Measurements from ENCODE around the gene GON4L.
"Not testable (repeated sequence)": the region's sequence is repeated elsewhere in the genome, so short reads cannot be mapped to it uniquely, and the experiment has no call there.

The GON4L gene

GRCh38 chr1:155873860-155874259, 16.8 kb upstream of the GON4L start:
- DNase-seq, result peak; percentile 22

- DNase-seq, result no peak
Observed at GRCh38 chr1:155872527-155872926, 15.5 kb upstream of the GON4L start.

- DNase-seq, result no peak
Observed at GRCh38 chr1:155871390-155871789, 14.4 kb upstream of the GON4L start.

DNA sequence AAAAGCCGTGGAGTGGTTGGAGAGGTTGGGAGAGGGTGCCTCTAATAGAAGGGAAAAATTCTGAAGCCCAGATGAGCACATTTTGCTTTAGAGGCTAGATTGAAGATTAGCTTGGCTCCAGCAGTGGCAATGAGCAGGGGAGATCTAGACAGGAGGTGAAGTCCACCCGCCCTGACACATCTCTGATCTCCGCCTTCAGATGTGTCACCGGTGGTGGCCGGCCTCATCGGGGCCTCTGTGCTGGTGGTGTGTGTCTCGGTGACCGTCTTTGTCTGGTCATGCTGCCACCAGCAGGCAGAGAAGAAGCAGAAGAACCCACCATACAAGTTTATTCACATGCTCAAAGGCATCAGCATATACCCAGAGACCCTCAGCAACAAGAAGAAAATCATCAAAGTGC, 10.8 kb upstream of the GON4L start:
- DNase-seq, result no peak

GRCh38 chr1:155864393-155864792, 7.4 kb upstream of the GON4L start:
- DNase-seq, result no peak

- DNase-seq, result no peak
Observed at GRCh38 chr1:155861896-155862295, 4.9 kb upstream of the GON4L start.

GRCh38 chr1:155860970-155861510, 4.0 kb upstream of the GON4L start:
- no peak for DNase-seq

DNA sequence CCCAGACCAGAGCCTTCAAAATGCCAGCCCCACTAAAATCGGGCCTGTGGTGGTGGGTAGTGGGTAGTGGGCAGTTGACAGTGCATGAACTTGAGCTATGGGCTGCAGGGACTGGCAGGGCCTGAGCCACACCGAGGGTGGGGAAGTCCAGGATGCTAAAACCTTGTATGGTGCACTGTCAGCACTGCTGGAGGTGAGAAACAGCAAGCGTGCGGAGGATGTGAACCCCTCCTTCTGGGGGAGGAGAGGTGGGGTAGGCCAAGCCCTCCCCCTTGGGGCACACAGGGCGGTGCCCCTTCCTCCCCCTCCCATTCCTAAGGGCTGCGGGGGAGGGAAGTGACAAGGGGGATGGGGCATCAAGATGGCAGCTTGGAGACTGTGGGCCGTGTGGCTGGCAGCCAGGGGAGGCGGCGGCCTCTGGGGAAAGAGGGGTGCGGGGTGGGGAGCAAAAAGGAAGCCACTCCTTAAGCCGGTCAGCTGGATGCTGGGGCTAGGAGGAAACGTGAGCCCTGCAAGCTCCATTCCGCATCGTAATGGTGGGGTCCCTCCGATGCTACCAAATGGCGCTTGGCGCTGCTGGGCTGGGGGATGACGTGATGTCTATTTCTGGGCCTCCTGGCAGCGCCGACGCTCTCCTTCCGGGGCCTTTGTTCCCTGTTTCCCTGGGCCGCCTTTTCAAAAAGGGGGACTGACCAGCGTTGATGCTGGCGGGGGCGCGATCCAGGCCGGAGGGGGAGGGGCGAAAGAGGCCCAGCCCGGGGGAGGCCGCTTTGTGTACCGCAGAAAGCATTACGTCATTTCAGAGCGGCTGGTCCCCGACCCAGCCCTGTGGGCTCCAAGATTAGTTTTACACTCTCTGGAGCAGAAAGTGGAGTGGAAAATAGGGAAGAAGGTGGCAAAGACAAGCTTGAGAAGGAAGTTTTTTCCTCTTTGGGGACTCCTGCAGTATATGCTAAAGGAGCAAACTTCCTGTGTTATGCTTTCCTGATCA, 3.2 kb upstream of the GON4L start:
- peak; percentile 45 for DNase-seq

GRCh38 chr1:155859234-155859829, 2.3 kb upstream of the GON4L start, which contains the start of gene SYT11:
SYT11 (plus strand) TSS chr1:155859567; CDS start chr1:155859762, 195 bp downstream.
- DNase-seq, result peak; percentile 78

DNA sequence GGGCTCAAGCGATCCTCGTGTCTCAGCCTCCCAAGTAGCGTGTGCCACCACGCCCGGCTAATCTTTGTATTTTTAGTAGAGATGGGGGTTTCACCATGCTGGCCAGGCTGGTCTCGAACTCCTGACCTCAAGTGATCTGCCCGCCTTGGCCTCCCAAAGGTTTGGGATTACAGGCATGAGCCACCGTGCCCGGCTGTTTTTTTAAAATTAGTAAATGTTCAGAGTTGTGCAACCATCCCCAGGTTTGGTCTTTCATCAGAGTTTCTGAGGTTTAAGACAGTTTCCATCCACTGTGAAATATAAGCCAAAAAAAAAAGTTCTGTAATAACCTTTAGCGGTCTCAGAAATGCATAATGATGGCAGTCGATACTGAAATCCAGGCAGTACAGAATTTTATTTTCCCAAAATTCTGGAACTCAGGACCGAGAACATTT, 1.8 kb upstream of the GON4L start:
- DNase-seq, result no peak

GRCh38 chr1:155856257-155856974, 598 bp downstream of the GON4L start:
- no peak for DNase-seq

GRCh38 chr1:155850345-155850744, 6.7 kb downstream of the GON4L start:
- no peak for DNase-seq

DNA sequence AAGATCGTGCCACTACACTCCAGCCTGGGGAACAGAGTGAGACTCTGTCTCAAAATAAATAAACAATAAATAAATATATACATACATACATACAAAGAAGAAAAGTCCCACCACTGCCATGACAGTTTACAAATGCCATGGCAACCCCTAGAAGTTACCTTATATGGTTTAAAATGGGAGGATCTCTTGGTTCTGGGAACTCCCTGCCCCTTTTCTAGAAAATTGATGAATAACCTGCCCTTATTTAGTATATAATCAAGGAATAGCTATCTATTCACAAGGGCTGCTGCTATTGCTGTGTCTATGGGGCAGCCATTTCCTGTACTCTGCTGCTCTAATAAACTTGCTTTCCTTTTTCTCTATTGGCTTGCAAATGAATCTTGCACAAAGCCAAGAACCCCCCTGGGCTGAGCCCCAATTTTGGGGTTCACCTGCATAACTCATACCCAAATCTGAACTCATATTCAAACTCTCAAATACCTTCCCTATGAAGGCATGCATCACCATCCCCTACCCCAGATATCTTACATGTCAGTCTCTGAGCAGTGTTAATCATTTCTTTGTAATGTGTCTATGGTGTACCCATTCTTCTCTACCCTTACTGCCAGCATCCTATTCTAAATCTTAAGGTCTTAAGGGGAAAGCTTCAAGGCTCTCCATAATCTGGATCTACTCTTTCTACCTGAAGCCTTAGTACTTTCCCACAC, 9.0 kb downstream of the GON4L start:
- DNase-seq, result no peak

- no peak for DNase-seq
Observed at GRCh38 chr1:155844860-155845421, 12.1 kb downstream of the GON4L start.

- no peak for DNase-seq
Observed at GRCh38 chr1:155840386-155840785, 16.6 kb downstream of the GON4L start.

DNA sequence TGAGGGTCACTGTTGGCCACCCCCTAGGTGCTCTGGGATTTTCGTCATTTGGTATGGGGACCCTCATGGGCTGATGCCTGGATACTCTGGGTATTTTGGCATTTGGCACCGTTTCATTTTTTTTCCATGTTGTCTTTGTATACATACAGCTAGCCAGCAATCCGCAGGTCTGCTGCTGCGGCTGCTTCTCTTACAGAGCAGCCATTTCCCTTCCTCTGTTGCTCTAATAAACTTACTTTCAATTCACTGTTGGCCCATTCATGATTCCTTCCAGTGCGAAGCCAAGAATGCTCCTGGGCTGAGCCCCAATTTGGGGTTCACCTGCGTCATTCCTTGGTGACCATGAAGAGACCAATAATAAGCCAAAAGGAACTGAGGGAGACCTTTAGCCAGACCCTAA, 21.5 kb downstream of the GON4L start:
- no peak for DNase-seq

- not testable (repeated sequence) for DNase-seq
Observed at GRCh38 chr1:155834927-155835399, 22.1 kb downstream of the GON4L start.

GRCh38 chr1:155834296-155834926, 22.6 kb downstream of the GON4L start:
- DNase-seq, result no peak

GRCh38 chr1:155833665-155834295, 23.2 kb downstream of the GON4L start:
- DNase-seq, result no peak

GRCh38 chr1:155831279-155831976, 25.6 kb downstream of the GON4L start:
- no peak for DNase-seq

Measured in T1000 (cell line).